CD14-positive monocyte (primary cell): ENCODE measurements around the gene TMEM92. TPM values are rescaled to one million over a fixed set of nuclear protein-coding genes. Genes with fewer than 3 reads are reported as not detected.

Experiments used
- DNase-seq, 3 donors: peaks; one replicate each; pipeline ENCODE4 v3.0.0-alpha.2; 2011 to 2022
- H2AFZ ChIP-seq: 2 replicates; pipeline ENCODE4 v1.6.0; 2012; ENCODE audit warnings: mild to moderate bottlenecking, low read depth, low read length, inconsistent platforms; ENCODE audit not compliant: insufficient read depth, poor library complexity, severe bottlenecking
- H3K27ac ChIP-seq, 2 donors: 1 replicate in 1 of 2; 2 replicates in 1 of 2; pipeline ENCODE4 v1.5.1; 2012 to 2013; ENCODE audit warnings: low read length in 2 of 2, control low read depth in 1 of 2, inconsistent platforms in 1 of 2, low read depth in 1 of 2, mild to moderate bottlenecking in 1 of 2
- H3K27me3 ChIP-seq, 2 donors: one replicate each; pipeline versions ENCODE4 v1.6.0 to v1.6.1; 2011 to 2013; ENCODE audit warnings: low read length in 2 of 2; ENCODE audit not compliant: control insufficient read depth in 2 of 2, insufficient read depth in 2 of 2
- H3K36me3 ChIP-seq, 2 donors: replicated peaks in 1 of 2; 1 replicate in 1 of 2; 2 replicates in 1 of 2; pipeline versions ENCODE4 v1.5.1 to v1.6.1; 2012 to 2013; ENCODE audit warnings: low read length in 2 of 2, control low read depth in 1 of 2, inconsistent platforms in 1 of 2, mild to moderate bottlenecking in 1 of 2; ENCODE audit not compliant: insufficient read depth in 2 of 2, control insufficient read depth in 1 of 2
- H3K4me1 ChIP-seq, 2 donors: 1 replicate in 1 of 2; 2 replicates in 1 of 2; pipeline versions ENCODE4 v1.5.1 to v1.6.1; 2012 to 2013; ENCODE audit warnings: low read length in 2 of 2, control low read depth in 1 of 2, inconsistent platforms in 1 of 2, mild to moderate bottlenecking in 1 of 2, moderate library complexity in 1 of 2; ENCODE audit not compliant: insufficient read depth in 2 of 2, control insufficient read depth in 1 of 2
- H3K4me2 ChIP-seq: replicated peaks from 2 replicates; pipeline ENCODE3; 2012; ENCODE audit warnings: low read length, moderate library complexity, mild to moderate bottlenecking; ENCODE audit not compliant: poor library complexity, severe bottlenecking; ENCODE audit errors: extremely low read depth
- H3K4me3 ChIP-seq, 3 experiments: fragments of 200-600 bp in 1 of 3; sonication (generic) in 1 of 3; replicated peaks in 1 of 3; 1 replicate in 2 of 3; 2 replicates in 1 of 3; pipeline ENCODE4 v1.5.1; 2011 to 2013; ENCODE audit warnings: low read length in 3 of 3, mild to moderate bottlenecking in 3 of 3, control low read depth in 2 of 3, low read depth in 2 of 3, inconsistent platforms in 1 of 3, moderate library complexity in 1 of 3
- H3K79me2 ChIP-seq: 2 replicates; pipeline ENCODE4 v1.6.0; 2012; ENCODE audit warnings: mild to moderate bottlenecking, control low read depth, inconsistent platforms, low read length, moderate library complexity; ENCODE audit not compliant: insufficient read depth
- H3K9ac ChIP-seq: 2 replicates; pipeline ENCODE4 v1.6.0; 2017; ENCODE audit warnings: low read length, mild to moderate bottlenecking; ENCODE audit not compliant: insufficient read depth, poor library complexity, severe bottlenecking
- H3K9me3 ChIP-seq, 2 donors: replicated peaks in 1 of 2; 1 replicate in 1 of 2; 2 replicates in 1 of 2; pipeline versions ENCODE4 v1.5.1 to v1.6.1; 2012 to 2013; ENCODE audit warnings: low read length in 2 of 2, control low read depth in 1 of 2; ENCODE audit not compliant: control insufficient read depth in 1 of 2, insufficient read depth in 1 of 2
- H4K20me1 ChIP-seq: 2 replicates; pipeline ENCODE4 v1.6.0; 2012; ENCODE audit warnings: mild to moderate bottlenecking, low read length, control low read depth, moderate library complexity; ENCODE audit not compliant: insufficient read depth
- H3K27ac Mint-ChIP-seq, 7 donors: one replicate each; pipeline ENCODE4 v1.8.0; 2020; ENCODE audit warnings: mild to moderate bottlenecking in 7 of 7, mixed read lengths in 7 of 7, moderate library complexity in 6 of 7, inconsistent platforms in 2 of 7
- H3K27me3 Mint-ChIP-seq, 3 donors: one replicate each; pipeline ENCODE4 v1.8.0; 2021 to 2022; ENCODE audit warnings: low read depth in 3 of 3, mild to moderate bottlenecking in 3 of 3, mixed read lengths in 3 of 3, moderate library complexity in 3 of 3, inconsistent platforms in 1 of 3
- H3K36me3 Mint-ChIP-seq, 2 donors: one replicate each; pipeline ENCODE4 v1.8.0; 2020; ENCODE audit warnings: mixed read lengths in 2 of 2, inconsistent platforms in 1 of 2, mild to moderate bottlenecking in 1 of 2
- H3K4me1 Mint-ChIP-seq: one replicate; pipeline ENCODE4 v1.8.0; 2020; ENCODE audit warnings: mild to moderate bottlenecking, mixed read lengths
- H3K4me3 Mint-ChIP-seq, 2 donors: one replicate each; pipeline ENCODE4 v1.8.0; 2020; ENCODE audit warnings: mild to moderate bottlenecking in 2 of 2, mixed read lengths in 2 of 2, moderate library complexity in 1 of 2
- H3K9me3 Mint-ChIP-seq, 7 donors: one replicate each; pipeline ENCODE4 v1.8.0; 2020 to 2022; ENCODE audit warnings: mixed read lengths in 7 of 7, mild to moderate bottlenecking in 6 of 7, moderate library complexity in 6 of 7, inconsistent platforms in 2 of 7
- WGBS: methylation state at CpG from one replicate; pipeline ENCODE4 v1.1.5; 2013; ENCODE audit warnings: missing lambda C conversion rate; ENCODE audit not compliant: insufficient coverage; 5-methylcytosine and 5-hydroxymethylcytosine counted together
- intact Hi-C, 2 donors: fragments of 100-400 bp; cut with micrococcal nuclease; formaldehyde crosslinking; loops; one replicate each; pipeline versions ENCODE4 v1.15.0 to v1.15.1; 2023
- polyA plus RNA-seq, 3 donors: library from polyadenylated mRNA; depleted of rRNA in 1 of 3; unstranded in 2 of 3; stranded (reverse) in 1 of 3; fragments of 300-500 nt in 2 of 3; fragments of >200 nt in 1 of 3; fragmentation: Illumina TruSeq in 2 of 3; gene quantifications; 1 replicate in 2 of 3; 2 replicates in 1 of 3; pipeline ENCODE4 v1.2.3, GENCODE V29; 2012 to 2021
- TF ChIP-seq, protein P1 (sequence below): fragments of 200-600 bp; IDR thresholded peaks from one replicate; pipeline ENCODE4 v1.8.0; 2022; ENCODE audit warnings: antibody characterized with exemption, mild to moderate bottlenecking

Gene TMEM92
- polyA plus RNA-seq, 3 donors: not detected

GRCh38 chr17:50268743-50269275 is 5.5 kb upstream of the TMEM92 start:
- H3K27me3 ChIP-seq: peaks cover 0 to 11% of the 10 kb centered on the region in 2 donors
- Mint-ChIP-seq H3K36me3 (no peaks in the 10 kb centered on the region), H3K4me3 (peak overlapping the region in 1 of 2 donors; percentile 3), H3K9me3 (no peaks in the 10 kb centered on the region), H3K27ac (no peak overlapping the region), H3K4me1 (peaks cover 16% of the 10 kb centered on the region), H3K27me3 (peaks cover 10 to 27% (median 13%) of the 10 kb centered on the region in 3 donors)
- intact Hi-C loops: loop anchor here in 1 of 2 donors (5.0 kb wide), 1 partner anchor 33 kb away; no protein-coding TSS in a partner anchor
- no peak overlapping the region for H3K4me3 ChIP-seq
- TF ChIP-seq, protein P1, sequence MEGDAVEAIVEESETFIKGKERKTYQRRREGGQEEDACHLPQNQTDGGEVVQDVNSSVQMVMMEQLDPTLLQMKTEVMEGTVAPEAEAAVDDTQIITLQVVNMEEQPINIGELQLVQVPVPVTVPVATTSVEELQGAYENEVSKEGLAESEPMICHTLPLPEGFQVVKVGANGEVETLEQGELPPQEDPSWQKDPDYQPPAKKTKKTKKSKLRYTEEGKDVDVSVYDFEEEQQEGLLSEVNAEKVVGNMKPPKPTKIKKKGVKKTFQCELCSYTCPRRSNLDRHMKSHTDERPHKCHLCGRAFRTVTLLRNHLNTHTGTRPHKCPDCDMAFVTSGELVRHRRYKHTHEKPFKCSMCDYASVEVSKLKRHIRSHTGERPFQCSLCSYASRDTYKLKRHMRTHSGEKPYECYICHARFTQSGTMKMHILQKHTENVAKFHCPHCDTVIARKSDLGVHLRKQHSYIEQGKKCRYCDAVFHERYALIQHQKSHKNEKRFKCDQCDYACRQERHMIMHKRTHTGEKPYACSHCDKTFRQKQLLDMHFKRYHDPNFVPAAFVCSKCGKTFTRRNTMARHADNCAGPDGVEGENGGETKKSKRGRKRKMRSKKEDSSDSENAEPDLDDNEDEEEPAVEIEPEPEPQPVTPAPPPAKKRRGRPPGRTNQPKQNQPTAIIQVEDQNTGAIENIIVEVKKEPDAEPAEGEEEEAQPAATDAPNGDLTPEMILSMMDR: no peak
- WGBS: 62% methylated on average over 4 of the region's 7 CpGs
- H3K4me2 ChIP-seq: no peak overlapping the region
- no peak overlapping the region for H2AFZ ChIP-seq
- H3K9me3 ChIP-seq: no peaks in the 10 kb centered on the region
- no peak overlapping the region for H3K27ac ChIP-seq
- no peak overlapping the region for H3K9ac ChIP-seq
- H3K79me2 ChIP-seq: no peaks in the 10 kb centered on the region
- no peaks in the 10 kb centered on the region for H4K20me1 ChIP-seq
- no peaks in the 10 kb centered on the region for H3K36me3 ChIP-seq
- H3K4me1 ChIP-seq: peaks cover 13 to 16% of the 10 kb centered on the region in 2 donors
- no peak for DNase-seq

GRCh38 chr17:50269477-50270434 is 4.5 kb upstream of the TMEM92 start:
- no peak overlapping the region for H3K27ac Mint-ChIP-seq
- Histone ChIP-seq H3K4me2 (no peak overlapping the region), H3K4me3 (no peak overlapping the region), H3K4me1 (peaks cover 22 to 26% of the 10 kb centered on the region in 2 donors), H3K27ac (no peak overlapping the region), H2AFZ (no peak overlapping the region), H3K79me2 (no peaks in the 10 kb centered on the region), H3K27me3 (peaks cover 0 to 19% of the 10 kb centered on the region in 2 donors), H3K9ac (no peak overlapping the region), H4K20me1 (no peaks in the 10 kb centered on the region), H3K9me3 (no peaks in the 10 kb centered on the region), H3K36me3 (no peaks in the 10 kb centered on the region)
- peaks cover 0 to 3% (median 0%) of the 10 kb centered on the region in 7 donors for H3K9me3 Mint-ChIP-seq
- H3K36me3 Mint-ChIP-seq: no peaks in the 10 kb centered on the region
- intact Hi-C loops: loop anchor here in 1 of 2 donors (2.0 to 5.0 kb wide), 2 partner anchors 33 to 69 kb away; partner anchors contain the start of gene COL1A1
- DNase-seq: peak; percentile 50 to 75 (median 61)
- peaks cover 19 to 35% (median 20%) of the 10 kb centered on the region in 3 donors for H3K27me3 Mint-ChIP-seq
- H3K4me1 Mint-ChIP-seq: peaks cover 25% of the 10 kb centered on the region
- no peak overlapping the region for H3K4me3 Mint-ChIP-seq
- TF ChIP-seq, protein P1: peak; percentile 76
- WGBS: 90% methylated on average over 11 of the region's 16 CpGs
